HEK293 (cell line): ENCODE data around the gene KRTAP10-7.

Source experiments
- MZF1 ChIP-seq: fragments of 450-650 bp; formaldehyde crosslinking; IDR thresholded peaks from 2 replicates; pipeline ENCODE4 v1.5.1; 2017; ENCODE audit warnings: missing biosample characterization, missing genetic modification characterization, borderline replicate concordance
- REST ChIP-seq: fragments of 450-650 bp; formaldehyde crosslinking; IDR thresholded peaks from 2 replicates; pipeline ENCODE4 v1.5.1; 2016; ENCODE audit warnings: missing biosample characterization, missing genetic modification characterization
- ZBTB8A ChIP-seq: fragments of 450-650 bp; formaldehyde crosslinking; IDR thresholded peaks from 2 replicates; pipeline ENCODE4 v1.5.1; 2016; ENCODE audit warnings: missing biosample characterization, missing genetic modification characterization
- ZNF302 ChIP-seq: fragments of 450-650 bp; formaldehyde crosslinking; IDR thresholded peaks from 2 replicates; pipeline ENCODE4 v1.5.1; 2016; ENCODE audit warnings: missing biosample characterization, missing genetic modification characterization, low read depth
- ZNF341 ChIP-seq: fragments of 450-650 bp; formaldehyde crosslinking; IDR thresholded peaks from 2 replicates; pipeline ENCODE4; 2016; ENCODE audit warnings: low read depth, missing biosample characterization, missing genetic modification characterization

DNA sequence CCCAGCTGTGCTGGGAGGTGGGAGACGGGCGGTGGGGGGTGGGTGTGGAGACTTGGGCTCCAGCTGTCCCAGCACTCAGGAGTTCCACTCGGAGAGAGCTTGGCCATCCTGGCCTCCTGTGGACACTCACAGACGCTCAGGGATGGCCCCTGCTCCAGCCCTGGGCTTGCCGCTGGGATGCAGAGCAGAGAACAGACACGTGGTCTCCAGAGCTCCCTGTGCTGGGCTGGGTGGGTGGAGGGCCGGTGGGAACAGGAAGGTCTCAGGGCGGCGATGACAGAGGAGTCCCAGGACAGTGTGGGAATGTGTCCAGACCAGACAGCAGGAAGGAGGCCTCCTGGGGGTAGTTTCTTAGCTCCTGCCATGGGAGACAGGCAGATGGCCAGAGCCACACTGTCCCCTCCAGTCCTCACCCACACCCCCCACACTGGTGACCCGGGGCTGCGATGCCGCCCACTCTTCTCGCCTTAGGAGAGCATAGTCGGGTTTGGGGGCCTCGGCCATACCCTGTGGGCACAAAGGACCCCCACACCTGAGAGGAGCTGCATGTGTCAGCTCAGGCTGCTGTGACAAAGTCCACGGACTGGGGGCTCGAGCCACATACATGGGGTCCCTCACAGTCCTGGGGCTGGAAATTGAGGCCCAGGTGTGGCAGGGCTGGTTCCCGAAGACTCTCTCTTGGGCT lies 28.5 kb downstream of the KRTAP10-7 start:
- TF ChIP-seq ZNF302 (no peak), MZF1 (tag by site-specific recombination) (no peak), REST (no peak), ZBTB8A (tag by site-specific recombination) (no peak), ZNF341 (tag by site-specific recombination) (no peak)
